NCI-H748 (cell line): ENCODE results near the gene MOB1A.
A peak's percentile ranks its signal among the peaks of the same experiment; 100 is the strongest.
"Not testable (repeated sequence)": the region's sequence is repeated elsewhere in the genome, so short reads cannot be mapped to it uniquely, and the experiment has no call there.

Experiments
- DNase-seq: peaks from one replicate; lab custom pipeline; 2025; ENCODE audit not compliant: unreplicated experiment; lab: John Stamatoyannopoulos, UW

Gene MOB1A

DNA sequence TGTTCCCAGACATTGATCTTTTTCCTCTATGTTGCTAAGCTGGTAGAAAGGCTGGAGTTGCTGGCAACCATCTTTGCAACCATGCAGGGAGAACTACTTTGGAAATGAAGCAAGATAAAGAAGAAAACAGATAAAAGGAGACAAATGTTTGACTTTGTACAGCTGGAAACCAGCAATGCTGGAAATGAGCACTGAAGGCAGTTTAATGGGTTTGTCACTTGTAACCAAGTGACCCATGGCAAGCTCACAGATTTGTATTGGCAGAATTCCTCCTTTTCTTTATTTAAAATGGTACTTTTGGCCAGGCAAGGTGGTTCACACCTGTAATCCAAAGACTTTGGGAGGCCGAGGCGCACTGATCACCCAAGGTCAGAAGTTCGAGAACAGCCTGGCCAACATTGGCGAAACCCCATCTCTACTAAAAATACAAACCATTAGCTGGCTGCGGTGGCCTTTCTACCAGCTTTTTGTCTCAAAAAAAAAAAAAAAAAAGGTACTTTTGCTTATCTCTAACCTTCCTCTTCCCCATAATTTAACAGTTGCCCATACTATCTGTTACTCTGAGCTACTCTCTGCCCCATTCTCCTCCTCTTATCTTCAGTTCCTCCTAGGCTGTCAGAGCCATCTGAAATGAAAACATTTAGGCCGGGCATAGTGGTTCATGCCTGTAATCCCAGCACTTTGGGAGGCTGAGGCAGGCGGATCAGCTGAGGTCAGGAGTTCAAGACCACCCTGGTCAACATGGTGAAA, 28.9 kb downstream of the MOB1A start:
- no peak for DNase-seq

GRCh38 chr2:74149247-74149525, 29.5 kb downstream of the MOB1A start:
- DNase-seq, result no peak

DNA sequence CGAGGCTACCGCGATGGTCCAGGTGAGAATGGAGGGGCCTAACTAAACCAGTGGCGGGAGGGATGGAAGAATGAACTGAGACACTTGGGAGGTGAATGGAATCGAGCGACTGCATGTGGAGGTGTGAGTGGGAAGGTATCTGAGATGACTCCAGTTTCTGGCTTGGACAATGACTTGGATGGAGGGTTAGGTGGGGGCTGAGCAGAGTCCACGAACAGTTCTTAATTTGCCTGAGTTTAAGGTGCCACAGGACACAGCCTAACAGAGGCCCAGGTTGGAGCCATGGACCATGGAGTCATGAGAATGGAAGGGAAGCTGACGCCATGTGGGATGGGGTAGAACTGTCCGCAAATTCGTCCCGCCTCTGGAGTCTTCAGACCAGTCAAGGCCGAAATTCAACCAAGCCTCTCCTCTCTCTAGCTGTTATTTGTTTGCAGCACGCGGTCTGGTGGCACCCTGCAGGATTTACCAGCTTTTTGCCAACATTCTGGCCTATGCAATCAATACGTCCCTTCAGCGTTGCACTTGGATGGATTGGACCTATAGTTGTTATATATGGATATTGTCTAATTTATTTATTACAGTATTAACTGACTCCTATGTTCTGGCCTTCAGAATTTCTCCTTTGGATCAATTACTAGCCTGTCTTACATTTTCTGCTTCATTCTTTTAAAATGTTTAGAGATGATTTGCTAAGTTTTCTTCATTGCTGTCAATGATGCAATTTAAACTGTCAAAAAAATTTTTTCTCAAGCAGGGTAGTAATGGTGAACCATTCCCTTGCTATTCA, 30.0 kb downstream of the MOB1A start:
- peak; percentile 21 for DNase-seq

DNA sequence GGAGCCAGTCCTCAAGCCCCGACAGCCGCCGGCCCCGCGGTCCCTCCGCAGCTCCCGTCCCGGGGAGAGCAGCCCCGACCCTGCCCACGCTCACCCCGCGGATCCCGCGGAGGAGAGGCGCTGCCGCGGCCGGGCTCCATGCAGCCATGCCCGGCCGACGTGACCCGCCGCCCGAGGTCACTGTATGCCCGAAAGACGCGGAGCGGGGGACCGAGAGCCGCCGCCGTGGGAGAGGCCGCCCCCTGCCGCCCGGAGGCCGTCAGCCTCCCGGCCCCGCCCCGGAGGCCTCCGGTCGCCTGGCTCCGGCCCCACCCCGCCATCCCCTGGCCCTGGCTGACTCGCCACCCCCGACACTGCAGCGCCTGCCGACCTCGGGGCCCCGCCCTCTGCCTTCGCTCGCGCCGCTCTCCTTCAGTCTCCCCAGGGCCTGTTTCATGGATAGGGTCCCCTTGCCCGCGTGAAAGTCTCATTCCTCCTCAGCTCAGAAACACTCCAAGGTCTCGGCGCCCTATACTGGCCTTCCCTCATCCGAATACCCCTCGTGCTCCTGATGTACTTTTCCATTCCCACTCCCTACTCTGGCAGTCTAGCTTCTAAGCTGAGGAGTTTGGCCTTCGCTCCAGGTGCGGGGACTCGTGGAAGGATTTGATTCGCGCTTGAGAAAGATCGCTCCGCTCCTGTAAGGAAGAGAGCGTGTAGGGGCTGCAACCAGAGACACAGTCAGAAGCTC, 30.8 kb downstream of the MOB1A start, which contains the start of gene BOLA3:
Gene BOLA3, minus strand, starts transcription at position 186 of the 730 bp plus-strand sequence. Its CDS starts 38 bp downstream, at position 148.
- DNase-seq, result peak; percentile 84

DNA sequence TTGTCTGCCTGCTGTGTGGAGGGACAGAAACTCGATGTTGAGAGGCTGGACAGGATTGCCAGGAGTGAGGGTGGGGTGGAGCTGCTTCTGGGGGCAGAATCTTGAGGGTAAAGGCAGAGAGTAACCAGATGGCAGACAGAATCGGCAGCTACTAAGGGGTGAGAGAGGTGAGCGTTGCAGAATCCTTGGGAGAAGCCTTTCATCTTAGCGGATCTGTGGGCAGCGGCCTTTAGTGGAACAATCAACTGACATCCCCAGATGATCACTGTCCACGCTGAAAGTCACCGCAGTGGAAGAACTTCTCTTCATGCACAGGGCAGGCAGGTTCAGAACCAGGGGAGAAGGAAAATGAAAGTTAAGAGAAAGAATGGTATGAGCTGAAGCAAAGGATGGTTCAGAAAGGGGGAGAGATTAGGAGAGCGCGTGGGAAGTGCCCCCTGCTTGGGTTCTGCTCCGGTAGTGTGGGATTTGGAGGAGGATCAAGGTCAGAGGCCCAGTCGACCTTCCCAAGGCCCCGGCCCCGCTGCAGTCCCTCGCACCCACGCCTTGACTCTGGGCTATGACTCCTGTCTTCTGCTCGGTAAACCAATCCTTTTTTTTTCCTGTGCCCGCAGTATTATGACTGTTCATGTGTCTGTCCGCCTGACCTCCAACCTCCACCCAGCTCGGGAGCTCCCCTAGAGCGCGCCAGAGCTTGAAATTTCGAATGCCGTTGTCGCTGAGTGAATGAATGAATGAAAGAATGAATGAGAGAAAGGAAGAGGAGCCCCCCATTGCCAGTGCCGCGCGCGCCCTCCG, 31.6 kb downstream of the MOB1A start:
- DNase-seq, result no peak

DNA sequence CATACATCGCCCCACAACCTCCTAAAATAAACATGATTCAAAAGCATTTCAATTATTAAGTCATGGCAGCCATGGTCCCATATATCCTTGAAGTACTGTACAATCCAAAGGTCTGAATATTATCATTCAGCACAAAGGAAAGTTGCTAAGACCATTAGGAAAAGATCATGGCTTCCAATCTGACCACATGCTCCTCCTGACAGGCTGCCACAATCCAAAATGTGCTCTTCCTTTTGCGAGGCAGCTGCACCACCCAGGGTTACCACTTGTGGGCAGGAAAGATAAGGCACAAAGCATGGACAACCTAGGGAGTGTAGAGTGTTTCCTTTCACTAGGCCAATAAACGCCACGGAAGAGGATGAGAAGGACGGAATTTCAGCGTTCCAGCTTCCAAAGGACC, 36.3 kb downstream of the MOB1A start:
- DNase-seq, result peak; percentile 17

DNA sequence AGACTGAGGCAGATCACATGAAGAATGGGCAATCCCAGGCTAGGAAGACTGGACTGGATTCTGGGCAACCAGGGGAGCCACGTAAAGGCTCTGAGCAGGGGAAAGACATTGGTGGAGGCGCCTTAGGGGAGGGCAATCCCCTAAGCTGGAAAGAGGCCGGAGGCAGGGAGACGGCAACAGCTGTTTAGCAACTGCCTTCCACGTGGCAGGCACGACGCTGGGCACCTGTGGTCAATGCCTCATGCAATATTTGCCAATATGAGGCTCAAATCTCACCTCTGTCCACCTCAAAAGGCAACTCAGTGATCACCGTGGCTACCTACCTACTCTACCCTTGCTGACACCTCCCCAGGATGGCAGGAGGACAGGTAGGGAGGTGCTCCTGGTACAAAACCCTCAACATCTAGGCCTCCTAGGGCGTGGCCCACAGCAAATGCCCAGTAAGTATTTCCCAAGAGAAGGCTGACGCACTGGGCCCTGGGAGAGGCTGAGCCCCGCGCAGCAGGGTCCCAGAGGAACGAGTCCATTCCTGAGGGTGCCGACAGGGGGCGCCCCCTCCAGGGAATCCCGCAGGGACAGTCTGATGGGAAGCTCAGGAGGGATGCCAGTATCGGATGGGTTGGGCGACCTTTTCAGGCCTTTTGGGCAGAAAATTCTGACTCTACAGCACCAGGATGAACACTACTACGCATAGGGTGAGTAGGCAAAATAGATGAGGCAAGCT, 39.9 kb downstream of the MOB1A start:
- no peak for DNase-seq

- no peak for DNase-seq
Observed at GRCh38 chr2:74137651-74138599, 40.8 kb downstream of the MOB1A start.

DNA sequence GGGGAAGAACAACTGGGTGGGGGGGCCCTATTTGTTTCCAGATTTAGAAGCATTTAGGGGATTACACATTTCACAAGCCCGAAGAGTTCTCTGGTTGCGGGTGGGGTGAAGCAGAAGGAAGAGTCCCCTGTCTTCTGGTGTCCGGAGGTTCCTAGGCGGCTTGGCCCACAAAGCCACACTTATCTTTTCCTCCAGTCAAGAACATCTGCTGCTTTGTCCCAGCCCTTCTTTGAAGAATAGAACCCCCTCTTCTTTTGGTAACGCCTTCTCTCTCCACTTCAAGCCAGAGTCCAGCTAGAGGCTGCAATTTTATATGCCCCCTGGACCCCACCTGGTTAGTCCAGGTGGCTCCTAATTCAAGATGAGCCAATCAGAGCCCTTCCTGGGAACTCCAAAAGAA, 46.8 kb downstream of the MOB1A start:
- no peak for DNase-seq

- DNase-seq, result no peak
Observed at GRCh38 chr2:74130211-74130995, 48.3 kb downstream of the MOB1A start.

- DNase-seq, result no peak
Observed at GRCh38 chr2:74128206-74128605, 50.5 kb downstream of the MOB1A start.

GRCh38 chr2:74123955-74124354, 54.7 kb downstream of the MOB1A start:
- not testable (repeated sequence) for DNase-seq

DNA sequence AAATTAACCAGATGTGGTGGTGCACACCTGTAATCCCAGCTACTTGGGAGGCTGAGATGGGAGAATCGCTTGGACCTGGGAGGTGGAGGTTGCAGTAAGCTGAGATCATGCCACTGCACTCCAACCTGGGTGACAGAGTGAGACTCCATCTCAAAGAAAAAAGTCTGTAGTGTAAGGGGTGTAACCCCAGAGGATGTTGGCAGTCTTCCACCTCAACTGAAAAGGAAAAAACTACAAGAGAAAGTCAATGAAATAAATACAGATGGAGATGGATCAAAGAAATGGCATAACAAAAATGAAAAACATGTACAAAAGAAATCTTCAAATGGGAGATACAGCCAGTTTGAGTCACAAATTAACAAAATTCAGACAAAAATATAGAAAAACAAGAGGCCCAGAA, 56.8 kb downstream of the MOB1A start:
- not testable (repeated sequence) for DNase-seq

DNA sequence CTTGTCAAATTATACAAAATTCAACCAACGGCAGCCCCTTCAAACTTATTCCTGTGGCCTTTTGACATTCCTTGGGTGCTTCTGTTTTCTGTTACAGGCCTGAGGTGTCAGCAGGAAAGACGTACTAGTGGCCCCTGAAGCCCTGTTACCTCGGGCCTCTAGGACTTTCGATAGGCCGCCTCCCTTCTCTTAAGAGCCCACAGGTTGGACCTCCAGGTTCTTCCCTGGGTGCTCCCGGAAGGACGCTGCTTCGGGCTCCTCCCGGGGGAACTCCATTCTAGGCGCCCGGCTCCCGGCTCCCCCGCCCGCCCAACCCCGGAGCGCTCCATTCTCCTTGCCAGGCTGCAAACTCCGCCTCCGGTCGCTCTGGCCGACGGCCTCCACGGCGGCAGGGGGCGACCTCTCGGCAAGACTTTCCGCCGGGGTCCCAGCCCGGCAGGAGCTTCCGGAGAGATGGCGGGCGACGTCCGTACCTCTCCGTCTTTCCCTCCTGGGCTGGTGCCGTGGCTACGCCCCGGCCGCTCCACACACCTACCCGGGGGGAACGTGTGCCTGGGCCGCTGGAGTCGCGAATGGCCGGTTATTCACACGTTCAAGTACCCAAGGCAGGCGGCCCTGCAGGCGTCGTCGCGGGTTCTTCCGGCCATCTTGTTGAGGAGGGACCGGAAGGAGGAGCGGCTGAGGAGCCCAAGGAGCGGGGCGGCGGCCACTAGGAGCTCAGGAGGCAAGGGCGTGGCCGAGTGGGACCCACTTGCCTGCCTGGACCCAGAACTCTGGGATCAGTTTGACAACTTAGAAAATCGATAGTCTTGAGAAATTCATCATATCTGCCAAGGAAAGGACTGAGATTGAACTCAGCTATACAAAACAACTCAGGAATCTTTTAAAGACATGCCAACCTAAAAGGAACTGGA, 58.5 kb downstream of the MOB1A start:
- DNase-seq, result peak; percentile 72

- DNase-seq, result no peak
Observed at GRCh38 chr2:74119339-74119738, 59.3 kb downstream of the MOB1A start.

DNA sequence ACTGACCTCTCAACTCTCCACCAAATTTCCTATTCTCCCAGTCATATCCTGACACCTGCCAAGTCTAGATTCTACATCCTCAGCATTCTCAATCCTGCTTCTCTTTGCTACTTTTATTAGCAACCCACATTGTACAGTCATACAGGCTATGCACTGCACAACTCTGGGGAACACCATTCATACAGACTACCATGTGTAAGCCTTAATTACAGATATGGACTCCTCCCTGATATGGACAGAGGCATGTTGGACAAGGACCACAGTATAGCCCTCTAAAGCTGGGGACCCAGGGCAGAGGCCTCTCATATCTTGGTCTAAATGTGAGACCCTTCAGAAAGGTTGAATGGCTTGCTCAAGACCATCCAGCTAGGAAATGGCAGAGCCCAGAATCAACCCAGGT, 67.3 kb downstream of the MOB1A start:
- no peak for DNase-seq

DNA sequence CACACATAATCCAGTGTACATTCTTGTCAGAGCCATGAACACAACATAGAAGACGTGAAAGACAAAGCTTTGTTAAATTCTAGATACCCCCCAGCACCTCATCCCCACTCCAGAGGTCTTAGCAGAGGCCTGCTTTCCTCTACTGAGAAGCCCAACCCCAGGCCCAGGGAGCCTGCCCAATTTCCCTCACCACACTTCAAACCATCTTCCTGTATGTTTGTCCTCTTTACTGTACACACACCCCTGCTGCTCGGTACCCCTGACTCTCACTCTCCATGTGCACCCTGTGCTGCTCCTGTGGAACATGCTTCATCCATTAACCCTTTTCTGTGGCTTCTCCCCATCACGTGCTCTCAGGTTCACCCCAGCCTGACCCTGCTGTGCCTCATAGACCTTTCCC, 68.1 kb downstream of the MOB1A start:
- DNase-seq, result no peak
